Hindlimb muscle (tissue), 1 donor: ENCODE data around the gene CALHM1. TPM values are rescaled to one million over a fixed set of nuclear protein-coding genes. Genes with fewer than 3 reads are reported as not detected.
"Not testable (repeated sequence)": the region's sequence is repeated elsewhere in the genome, so short reads cannot be mapped to it uniquely, and the experiment has no call there.

Source experiments
- DNase-seq: peaks from one replicate; pipeline ENCODE4 v3.0.0-alpha.2; 2013
- polyA plus RNA-seq: library from polyadenylated mRNA; unstranded; fragments of 120-200 nt; gene quantifications from one replicate; pipeline ENCODE4 v1.2.1, GENCODE V29; 2013; ENCODE audit not compliant: insufficient read length

The CALHM1 gene, protein sequence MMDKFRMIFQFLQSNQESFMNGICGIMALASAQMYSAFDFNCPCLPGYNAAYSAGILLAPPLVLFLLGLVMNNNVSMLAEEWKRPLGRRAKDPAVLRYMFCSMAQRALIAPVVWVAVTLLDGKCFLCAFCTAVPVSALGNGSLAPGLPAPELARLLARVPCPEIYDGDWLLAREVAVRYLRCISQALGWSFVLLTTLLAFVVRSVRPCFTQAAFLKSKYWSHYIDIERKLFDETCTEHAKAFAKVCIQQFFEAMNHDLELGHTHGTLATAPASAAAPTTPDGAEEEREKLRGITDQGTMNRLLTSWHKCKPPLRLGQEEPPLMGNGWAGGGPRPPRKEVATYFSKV
- 0.06 TPM for polyA plus RNA-seq

GRCh38 chr10:103458720-103459119 is at the start of gene CALHM1:
TSS of gene CALHM1 (minus strand) at chr10:103458900. CDS start at chr10:103458751, 149 bp downstream.
- DNase-seq = no peak

DNA sequence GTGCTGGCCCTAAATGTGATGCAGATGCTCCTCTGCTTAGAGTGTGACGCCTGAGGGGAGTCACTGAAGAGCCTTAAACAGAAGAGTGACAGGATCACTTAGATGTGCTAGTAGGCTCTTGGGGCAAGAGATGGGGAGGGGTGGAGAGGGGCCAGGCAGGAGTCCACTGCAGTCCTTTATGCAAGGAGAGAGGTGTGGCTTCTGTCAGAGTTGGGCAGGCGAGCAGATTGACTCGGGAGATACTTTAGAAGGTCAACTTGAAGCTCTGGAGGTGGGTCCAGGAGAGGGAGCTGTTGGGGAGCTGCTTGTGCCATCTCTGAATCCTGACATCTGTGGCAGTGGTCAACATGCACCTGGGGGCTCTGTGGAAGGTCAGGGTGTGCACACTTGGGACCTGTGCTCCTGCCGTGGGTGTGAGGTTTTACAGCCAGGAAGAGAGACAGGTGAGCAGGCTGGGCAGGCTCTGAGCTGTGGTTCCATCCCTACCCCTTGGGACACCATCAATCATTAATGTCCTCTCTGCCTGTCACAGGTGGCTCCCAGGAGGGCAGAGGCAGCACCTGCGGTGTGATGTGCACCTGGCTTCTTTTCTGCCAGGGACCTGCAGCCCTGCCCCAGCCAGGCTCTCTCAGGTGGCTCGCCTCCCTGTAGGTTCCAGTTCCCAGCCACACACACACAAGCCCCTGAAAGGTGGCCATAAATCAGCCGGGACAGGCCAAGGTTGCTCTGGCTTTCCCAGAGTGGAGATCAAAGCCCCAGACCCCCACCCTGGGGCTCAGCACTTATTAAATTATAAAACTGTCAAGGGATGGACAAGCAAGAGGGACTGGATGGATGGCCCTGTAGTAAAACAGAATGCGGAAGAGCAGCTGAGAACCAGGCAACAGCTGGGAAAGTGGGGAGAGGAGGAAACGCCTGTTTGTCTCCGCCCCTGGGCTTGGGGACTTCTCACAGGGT is 48.8 kb upstream of the CALHM1 start:
- no peak for DNase-seq

DNA sequence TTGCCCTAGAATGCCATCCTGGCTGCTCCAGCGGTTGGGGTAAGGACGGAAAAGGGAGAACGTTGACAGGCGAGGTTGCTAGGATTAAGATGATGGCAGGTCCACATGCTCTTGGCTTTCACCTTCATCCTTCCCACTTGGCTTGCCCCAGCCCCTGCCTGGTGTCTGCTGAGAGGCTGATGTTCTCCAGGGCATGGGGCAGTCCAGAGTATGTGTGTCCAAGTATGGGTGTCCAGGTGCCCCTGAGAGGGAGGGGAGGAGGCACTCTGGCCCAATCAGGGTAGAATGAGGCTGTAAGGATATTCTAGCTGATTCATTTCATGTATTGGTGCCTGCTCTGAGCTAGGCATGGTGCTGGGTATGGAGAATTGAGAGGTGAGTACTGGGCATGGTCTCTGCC is 47.4 kb upstream of the CALHM1 start:
- DNase-seq = no peak

GRCh38 chr10:103504181-103504783 is 45.6 kb upstream of the CALHM1 start:
- DNase-seq = no peak

DNA sequence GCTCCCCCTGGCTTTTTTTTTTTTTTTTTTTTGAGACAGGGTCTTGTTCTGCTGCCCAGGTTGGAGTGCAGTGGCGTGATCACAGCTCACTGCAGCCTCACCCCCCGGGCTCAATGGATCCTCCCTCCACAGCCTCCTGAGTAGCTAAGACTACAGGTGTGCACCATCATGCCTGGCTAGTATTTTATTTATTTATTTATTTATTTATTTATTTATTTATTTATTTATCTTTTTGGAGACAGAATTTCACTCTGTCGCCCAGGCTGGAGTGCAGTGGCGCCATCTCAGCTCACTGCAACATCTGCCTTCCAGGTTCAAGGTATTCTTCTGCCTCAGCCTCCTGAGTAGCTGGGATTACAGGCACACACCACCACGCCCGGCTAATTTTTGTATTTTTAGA is 45.1 kb upstream of the CALHM1 start:
- not testable (repeated sequence) for DNase-seq

DNA sequence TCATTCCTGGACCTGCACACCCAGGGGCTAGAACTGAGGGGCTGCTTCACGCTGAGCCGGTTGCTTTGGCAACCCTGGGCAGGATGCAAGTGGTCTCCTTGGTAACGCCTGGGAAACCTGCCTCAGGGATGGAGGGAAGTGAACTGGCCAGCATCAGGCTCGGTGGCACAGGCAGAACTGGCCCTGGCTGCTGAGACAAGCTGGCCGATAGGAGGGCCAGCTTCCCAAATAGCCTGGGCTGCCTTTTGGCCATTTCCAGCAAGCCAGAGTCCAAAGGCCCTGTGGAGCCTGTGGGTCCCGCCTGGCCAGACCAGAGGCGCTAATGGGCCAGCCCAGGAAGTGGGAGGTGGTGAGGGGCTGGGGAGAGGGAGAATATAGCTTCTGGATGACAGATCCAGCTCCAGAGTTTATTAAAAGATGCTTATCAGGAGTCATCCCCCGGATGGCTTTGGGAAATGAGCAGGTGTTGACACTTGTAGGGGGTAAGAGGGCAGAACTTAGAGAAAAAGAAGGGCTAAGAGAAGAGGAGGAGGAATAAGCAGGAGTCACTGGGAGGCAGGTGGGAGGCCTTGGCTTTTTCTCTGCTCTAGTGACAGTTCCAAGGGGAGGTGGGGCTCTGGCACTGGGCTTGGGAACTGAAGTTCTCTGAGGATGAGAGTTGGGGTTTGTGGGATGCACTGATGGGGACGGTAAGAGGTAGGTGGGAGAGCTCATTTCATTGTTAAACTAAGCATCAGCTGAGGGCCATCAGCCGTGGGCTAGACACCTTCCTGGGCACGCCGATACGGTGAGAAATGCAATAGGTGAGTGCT is 44.4 kb upstream of the CALHM1 start:
- no peak for DNase-seq

DNA sequence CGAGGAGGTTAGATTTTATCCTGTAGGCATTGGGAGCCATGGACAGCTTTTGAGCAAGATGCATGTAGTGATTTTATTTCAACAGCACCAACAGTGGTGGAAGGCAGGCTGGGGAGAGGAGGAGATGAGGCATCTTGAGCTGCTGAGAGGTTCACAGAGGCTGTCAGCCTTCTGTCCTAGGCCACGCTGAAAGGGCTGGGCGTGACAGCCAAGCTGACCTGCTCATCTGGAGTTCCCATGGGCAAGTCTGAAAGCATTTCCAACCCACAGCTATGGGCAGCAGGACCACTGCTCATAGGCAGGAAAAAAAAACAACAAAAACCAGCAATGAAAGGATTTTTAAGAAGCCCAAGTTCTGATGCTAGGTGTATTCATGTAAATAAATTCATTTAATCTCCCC is 42.5 kb upstream of the CALHM1 start:
- DNase-seq = no peak

DNA sequence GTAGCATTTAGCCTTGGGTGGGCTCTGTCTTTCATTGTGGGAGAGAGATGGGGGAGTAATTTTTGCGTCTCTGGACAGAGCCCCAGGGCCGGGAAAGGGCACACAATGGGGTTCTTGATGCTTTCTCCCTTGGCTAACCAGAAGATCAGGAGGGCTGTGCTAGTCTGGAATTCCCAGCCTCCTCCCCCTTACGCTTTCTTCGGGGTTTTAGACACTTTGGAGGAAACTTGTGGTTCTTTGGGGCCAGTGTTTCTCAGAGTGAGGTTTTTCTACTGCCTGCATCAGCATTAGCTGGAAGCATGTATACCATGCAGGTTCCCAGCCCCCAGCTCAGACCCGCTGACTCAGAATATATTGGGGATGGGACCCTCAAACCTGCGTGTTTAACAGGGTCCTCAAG is 41.8 kb upstream of the CALHM1 start:
- no peak for DNase-seq

DNA sequence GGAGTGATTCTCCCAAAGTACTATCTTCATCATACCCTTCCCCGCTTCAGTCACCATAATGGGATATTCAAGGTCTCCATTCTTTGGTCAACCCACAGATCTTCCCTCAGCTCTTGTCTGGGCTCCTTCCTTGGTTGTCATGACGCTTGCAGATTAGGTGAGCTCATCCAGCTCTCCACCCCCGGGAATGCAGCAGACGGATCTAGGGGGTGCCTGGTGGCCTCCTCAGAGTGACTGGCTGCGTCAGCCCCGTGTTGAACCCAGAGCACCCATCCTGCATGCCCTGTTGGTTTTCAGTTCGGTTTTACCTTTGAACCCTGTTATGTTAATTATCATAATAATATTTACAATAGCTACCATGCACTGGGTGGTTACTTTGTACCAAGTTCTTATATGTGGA is 41.2 kb upstream of the CALHM1 start:
- DNase-seq = no peak

- DNase-seq = no peak
Measured at GRCh38 chr10:103498936-103499638, 40.4 kb upstream of the CALHM1 start.

DNA sequence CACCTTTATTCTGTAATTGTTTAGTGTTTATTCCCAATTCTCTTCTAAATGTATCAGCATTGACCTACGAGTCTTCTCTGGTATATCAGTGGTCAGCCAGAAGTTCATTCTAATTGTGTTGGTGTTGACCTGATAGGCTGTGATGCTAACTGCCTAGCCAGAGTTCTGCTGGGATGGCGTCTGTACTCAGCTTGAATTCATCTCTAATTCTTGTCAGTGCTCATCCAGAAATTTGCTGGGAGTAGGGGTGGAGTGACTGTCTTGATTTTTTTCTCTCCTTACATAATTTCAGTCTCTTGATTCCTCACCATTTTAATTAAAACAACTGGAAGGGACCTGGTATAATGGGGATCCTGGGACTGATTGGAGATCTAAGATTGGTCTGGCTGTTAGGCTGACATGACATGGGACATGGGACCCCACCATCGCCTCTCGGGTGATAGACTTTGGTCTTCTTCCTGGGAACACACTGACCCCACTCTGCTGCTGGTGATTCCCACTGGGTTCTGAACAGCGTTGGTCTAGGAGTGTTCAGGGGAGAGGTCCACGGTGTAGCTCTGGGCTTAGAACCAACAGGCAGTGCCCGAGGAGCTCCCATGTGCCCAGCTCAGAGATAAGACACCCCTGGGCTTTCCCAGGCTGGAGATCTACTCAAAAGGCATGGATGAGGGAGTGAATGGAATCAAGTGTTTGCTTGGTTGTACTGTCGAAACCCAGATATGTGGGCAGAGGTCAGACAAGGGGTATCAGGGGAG is 38.6 kb upstream of the CALHM1 start:
- no peak for DNase-seq

GRCh38 chr10:103495321-103495720 is 36.6 kb upstream of the CALHM1 start:
- DNase-seq = no peak

- DNase-seq = no peak
Measured at GRCh38 chr10:103493916-103494877, 35.5 kb upstream of the CALHM1 start.

GRCh38 chr10:103493362-103493915 is 34.7 kb upstream of the CALHM1 start, which contains the start of gene NEURL1:
TSS of gene NEURL1 (plus strand) at chr10:103493705. CDS start at chr10:103494388, 683 bp downstream.
- DNase-seq = peak; percentile 52

GRCh38 chr10:103492655-103493261 is 34.1 kb upstream of the CALHM1 start:
- no peak for DNase-seq

DNA sequence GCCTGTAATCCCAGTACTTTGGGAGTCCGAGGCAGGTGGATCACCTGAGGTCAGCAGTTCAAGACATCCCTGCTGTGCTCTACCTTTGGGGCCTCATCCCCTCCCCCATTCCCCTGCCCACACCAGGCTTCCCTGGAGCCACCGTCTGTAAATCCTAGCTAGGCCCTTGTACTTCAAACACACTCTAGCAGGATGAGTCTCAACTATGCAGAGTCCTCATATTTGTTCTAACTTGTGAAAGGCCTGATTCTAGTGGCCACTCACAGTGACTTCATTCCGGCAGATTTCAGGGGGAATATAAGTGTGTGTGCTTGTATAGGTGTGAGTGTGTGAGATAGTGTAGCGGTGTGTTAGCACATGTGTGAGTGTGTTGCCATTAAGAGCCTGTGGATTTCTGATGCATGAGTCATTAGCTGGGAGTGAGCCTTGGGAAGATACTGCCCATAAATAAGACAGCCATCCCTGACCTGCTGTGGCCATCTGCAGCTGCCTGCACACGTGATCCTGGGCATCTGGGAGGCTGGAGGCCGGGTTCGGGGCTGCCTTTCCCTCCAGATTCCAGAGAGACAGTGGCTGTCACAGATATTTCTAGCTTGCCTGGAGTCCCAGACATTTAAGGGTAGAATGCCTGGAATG is 33.1 kb upstream of the CALHM1 start:
- DNase-seq = peak; percentile 46

- no peak for DNase-seq
Measured at GRCh38 chr10:103490986-103491314, 32.2 kb upstream of the CALHM1 start.

GRCh38 chr10:103487410-103487708 is 28.7 kb upstream of the CALHM1 start:
- no peak for DNase-seq
